WTC11 (cell line): Measurements from ENCODE around the gene AGPAT3. TPM values are rescaled to one million over a fixed set of nuclear protein-coding genes. Genes with fewer than 3 reads are reported as not detected.

Source experiments
- ATAC-seq: fragments of 200-7000 bp; cut with Tn5 transposase; 2 replicates; pipeline ENCODE4 v1.10.0; 2021; ENCODE audit warnings: mild to moderate bottlenecking, moderate library complexity
- CTCF ChIA-PET: fragments of 300-600 bp; sonication (Branson Sonifier 250); formaldehyde crosslinking; loops from one replicate; lab custom pipeline; 2021; ENCODE audit warnings: antibody characterized with exemption; lab: Charles Lee
- POLR2A ChIA-PET: fragments of 350-600 bp; sonication (Branson Sonifier 250); formaldehyde crosslinking; loops from one replicate; lab custom pipeline; 2021; ENCODE audit warnings: antibody characterized with exemption; lab: Charles Lee
- DNase-seq: peaks from one replicate; pipeline ENCODE4 v3.0.0; 2021; ENCODE audit warnings: low spot score
- H3K27ac Mint-ChIP-seq: 2 replicates; pipeline ENCODE4 v1.8.0; 2021; ENCODE audit warnings: mixed read lengths
- H3K27me3 Mint-ChIP-seq: 2 replicates; pipeline ENCODE4 v1.8.0; 2021; ENCODE audit warnings: low read depth, mild to moderate bottlenecking, moderate library complexity, mixed read lengths
- H3K36me3 Mint-ChIP-seq: 2 replicates; pipeline ENCODE4 v1.8.0; 2021; ENCODE audit warnings: mixed read lengths
- H3K4me1 Mint-ChIP-seq: 2 replicates; pipeline ENCODE4 v1.8.0; 2022; ENCODE audit warnings: mixed read lengths
- H3K4me3 Mint-ChIP-seq: 2 replicates; pipeline ENCODE4 v1.8.0; 2021; ENCODE audit warnings: mild to moderate bottlenecking, moderate library complexity, mixed read lengths
- H3K9me3 Mint-ChIP-seq: 2 replicates; pipeline ENCODE4 v1.8.0; 2021; ENCODE audit warnings: mixed read lengths
- ATF1 ChIP-seq: sonication (generic); formaldehyde crosslinking; IDR thresholded peaks from 2 replicates; pipeline ENCODE4 v1.8.1; 2023; ENCODE audit warnings: mild to moderate bottlenecking, moderate library complexity, missing genetic modification reagents
- CREB1 ChIP-seq: sonication (generic); formaldehyde crosslinking; IDR thresholded peaks from 2 replicates; pipeline ENCODE4 v1.8.0; 2023; ENCODE audit warnings: mild to moderate bottlenecking, missing genetic modification reagents
- ELF4 ChIP-seq: sonication (generic); formaldehyde crosslinking; IDR thresholded peaks from 2 replicates; pipeline ENCODE4 v1.8.1; 2022; ENCODE audit warnings: low read depth, mild to moderate bottlenecking, moderate library complexity, missing genetic modification reagents
- ETV6 ChIP-seq: sonication (generic); formaldehyde crosslinking; IDR thresholded peaks from 2 replicates; pipeline ENCODE4 v1.8.1; 2022; ENCODE audit warnings: mild to moderate bottlenecking, missing genetic modification reagents
- FOXK1 ChIP-seq: sonication (generic); formaldehyde crosslinking; IDR thresholded peaks from 2 replicates; pipeline ENCODE4 v1.8.0; 2022; ENCODE audit warnings: mild to moderate bottlenecking, moderate library complexity, missing genetic modification reagents
- GABPB1 ChIP-seq: sonication (generic); formaldehyde crosslinking; IDR thresholded peaks from 2 replicates; pipeline ENCODE4 v1.8.1; 2023; ENCODE audit warnings: mild to moderate bottlenecking, missing genetic modification reagents
- NFE2L1 ChIP-seq: sonication (generic); formaldehyde crosslinking; IDR thresholded peaks from 2 replicates; pipeline ENCODE4 v1.8.1; 2023; ENCODE audit warnings: missing genetic modification reagents
- NFYB ChIP-seq: sonication (generic); formaldehyde crosslinking; conservative IDR thresholded peaks from 2 replicates; pipeline ENCODE4 v1.8.0; 2022; ENCODE audit warnings: low read depth, missing genetic modification reagents
- NR3C1 ChIP-seq: sonication (generic); formaldehyde crosslinking; conservative IDR thresholded peaks from 2 replicates; pipeline ENCODE4 v1.8.1; 2023; ENCODE audit warnings: low read depth, mild to moderate bottlenecking, missing genetic modification reagents
- OVOL2 ChIP-seq: fragments of 250-450 bp; sonication (Bioruptor Pico); IDR thresholded peaks from 2 replicates; pipeline ENCODE4 v1.9.0; 2021; ENCODE audit warnings: mild to moderate bottlenecking, borderline replicate concordance
- PRRX2 ChIP-seq: fragments of 250-450 bp; sonication (Bioruptor Pico); IDR thresholded peaks from 2 replicates; pipeline ENCODE4 v1.8.0; 2021; ENCODE audit warnings: mild to moderate bottlenecking
- RORB ChIP-seq: fragments of 250-450 bp; sonication (Bioruptor Pico); IDR thresholded peaks from 2 replicates; pipeline ENCODE4 v1.9.0; 2021; ENCODE audit warnings: mild to moderate bottlenecking
- SMAD3 ChIP-seq: sonication (generic); formaldehyde crosslinking; IDR thresholded peaks from 2 replicates; pipeline ENCODE4 v1.8.0; 2022; ENCODE audit warnings: missing genetic modification reagents, mild to moderate bottlenecking, borderline replicate concordance
- SMAD4 ChIP-seq: sonication (generic); formaldehyde crosslinking; IDR thresholded peaks from 2 replicates; pipeline ENCODE4 v1.8.0; 2022; ENCODE audit warnings: mild to moderate bottlenecking, missing genetic modification reagents
- TEAD4 ChIP-seq: sonication (generic); formaldehyde crosslinking; IDR thresholded peaks from 2 replicates; pipeline ENCODE4 v1.8.0; 2022; ENCODE audit warnings: mild to moderate bottlenecking, missing genetic modification reagents
- ZNF121 ChIP-seq: sonication (generic); formaldehyde crosslinking; IDR thresholded peaks from 2 replicates; pipeline ENCODE4 v1.8.0; 2023; ENCODE audit warnings: missing genetic modification reagents
- ZNF232 ChIP-seq: sonication (generic); formaldehyde crosslinking; IDR thresholded peaks from 2 replicates; pipeline ENCODE4 v1.8.0; 2022; ENCODE audit warnings: mild to moderate bottlenecking, missing genetic modification reagents
- ZNF263 ChIP-seq: sonication (generic); formaldehyde crosslinking; IDR thresholded peaks from 2 replicates; pipeline ENCODE4 v1.8.1; 2022; ENCODE audit warnings: low read depth, mild to moderate bottlenecking, moderate library complexity, missing genetic modification reagents
- ZNF396 ChIP-seq: fragments of 250-450 bp; sonication (Bioruptor Pico); IDR thresholded peaks from 2 replicates; pipeline ENCODE4 v1.8.0; 2021; ENCODE audit warnings: mild to moderate bottlenecking, moderate library complexity, borderline replicate concordance
- ZNF416 ChIP-seq: fragments of 250-450 bp; sonication (Bioruptor Pico); IDR thresholded peaks from 2 replicates; pipeline ENCODE4 v1.9.0; 2021; ENCODE audit warnings: mild to moderate bottlenecking, inconsistent platforms
- total RNA-seq: library from RNA; stranded (reverse); gene quantifications from 3 replicates; pipeline ENCODE4 v1.2.3, GENCODE V29; 2021
- TF ChIP-seq, protein P1 (sequence below): sonication (generic); formaldehyde crosslinking; IDR thresholded peaks from 2 replicates; pipeline ENCODE4 v1.8.0; 2022; ENCODE audit warnings: mild to moderate bottlenecking, missing genetic modification reagents
- TF ChIP-seq, protein P2 (sequence below): fragments of 250-450 bp; sonication (Bioruptor Pico); conservative IDR thresholded peaks from 2 replicates; pipeline ENCODE4 v1.9.0; 2021; ENCODE audit warnings: mild to moderate bottlenecking
- TF ChIP-seq, protein P3 (sequence below): sonication (generic); formaldehyde crosslinking; IDR thresholded peaks from 2 replicates; pipeline ENCODE4 v1.8.0; 2022; ENCODE audit warnings: missing genetic modification reagents
- TF ChIP-seq, protein P4 (sequence below): sonication (generic); formaldehyde crosslinking; IDR thresholded peaks from 2 replicates; pipeline ENCODE4 v1.8.1; 2023; ENCODE audit warnings: mild to moderate bottlenecking, missing genetic modification reagents
- TF ChIP-seq, protein P5 (sequence below): sonication (generic); formaldehyde crosslinking; IDR thresholded peaks from 2 replicates; pipeline ENCODE4 v1.8.1; 2022; ENCODE audit warnings: low read depth, missing genetic modification reagents, borderline replicate concordance
- TF ChIP-seq, protein P6 (sequence below): sonication (generic); formaldehyde crosslinking; IDR thresholded peaks from 2 replicates; pipeline ENCODE4 v1.8.1; 2022; ENCODE audit warnings: missing genetic modification reagents, borderline replicate concordance
- TF ChIP-seq, protein P7 (sequence below): sonication (generic); formaldehyde crosslinking; IDR thresholded peaks from 2 replicates; pipeline ENCODE4 v1.8.1; 2022; ENCODE audit warnings: low read depth, mild to moderate bottlenecking, moderate library complexity, missing genetic modification reagents, borderline replicate concordance
- TF ChIP-seq, protein P8 (sequence below): sonication (generic); formaldehyde crosslinking; IDR thresholded peaks from 2 replicates; pipeline ENCODE4 v1.8.1; 2023; ENCODE audit warnings: mild to moderate bottlenecking, missing genetic modification reagents, moderate library complexity

Gene AGPAT3
- total RNA-seq, 1 experiment from 2014 or later = 5.6 TPM

DNA sequence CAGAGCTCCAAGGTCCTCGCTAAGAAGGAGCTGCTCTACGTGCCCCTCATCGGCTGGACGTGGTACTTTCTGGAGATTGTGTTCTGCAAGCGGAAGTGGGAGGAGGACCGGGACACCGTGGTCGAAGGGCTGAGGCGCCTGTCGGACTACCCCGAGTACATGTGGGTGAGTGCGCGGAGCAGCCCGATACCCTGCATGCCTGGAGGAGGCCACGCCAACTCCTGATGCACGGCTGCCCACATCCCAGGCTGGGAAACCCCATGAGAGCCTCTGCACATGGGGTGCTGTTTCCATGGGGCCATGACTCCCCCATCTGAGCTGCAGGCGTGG lies 104.1 kb downstream of the AGPAT3 start:
- no peaks in the 10 kb centered on the region for H3K9me3 Mint-ChIP-seq
- POLR2A ChIA-PET = no interaction called here

DNA sequence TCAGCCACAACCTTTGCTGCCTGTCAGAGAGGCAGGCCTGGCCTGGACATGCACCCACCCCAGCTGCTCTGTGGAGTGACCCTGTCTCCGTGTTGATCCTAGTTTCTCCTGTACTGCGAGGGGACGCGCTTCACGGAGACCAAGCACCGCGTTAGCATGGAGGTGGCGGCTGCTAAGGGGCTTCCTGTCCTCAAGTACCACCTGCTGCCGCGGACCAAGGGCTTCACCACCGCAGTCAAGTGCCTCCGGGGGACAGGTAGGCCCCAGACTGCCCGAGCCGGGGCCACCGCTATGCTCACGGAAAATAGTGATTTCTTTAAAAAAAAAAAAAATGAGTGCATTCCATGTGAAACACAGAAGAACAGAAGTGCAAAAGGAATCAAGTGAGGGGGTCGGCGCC lies 105.5 kb downstream of the AGPAT3 start:
- H3K27me3 Mint-ChIP-seq = no peaks in the 10 kb centered on the region
- H3K4me1 Mint-ChIP-seq = no peaks in the 10 kb centered on the region
- CTCF ChIA-PET = no interaction called here
- no peaks in the 10 kb centered on the region for H3K36me3 Mint-ChIP-seq
- no peak overlapping the region for H3K27ac Mint-ChIP-seq
- ATAC-seq = no peak
- no peaks in the 10 kb centered on the region for H3K9me3 Mint-ChIP-seq
- H3K4me3 Mint-ChIP-seq = no peak overlapping the region
- TF ChIP-seq ATF1 (CRISPR knock-in tag) = no peak
- TF ChIP-seq TEAD4 (CRISPR knock-in tag) = no peak
- TF ChIP-seq, protein P1, sequence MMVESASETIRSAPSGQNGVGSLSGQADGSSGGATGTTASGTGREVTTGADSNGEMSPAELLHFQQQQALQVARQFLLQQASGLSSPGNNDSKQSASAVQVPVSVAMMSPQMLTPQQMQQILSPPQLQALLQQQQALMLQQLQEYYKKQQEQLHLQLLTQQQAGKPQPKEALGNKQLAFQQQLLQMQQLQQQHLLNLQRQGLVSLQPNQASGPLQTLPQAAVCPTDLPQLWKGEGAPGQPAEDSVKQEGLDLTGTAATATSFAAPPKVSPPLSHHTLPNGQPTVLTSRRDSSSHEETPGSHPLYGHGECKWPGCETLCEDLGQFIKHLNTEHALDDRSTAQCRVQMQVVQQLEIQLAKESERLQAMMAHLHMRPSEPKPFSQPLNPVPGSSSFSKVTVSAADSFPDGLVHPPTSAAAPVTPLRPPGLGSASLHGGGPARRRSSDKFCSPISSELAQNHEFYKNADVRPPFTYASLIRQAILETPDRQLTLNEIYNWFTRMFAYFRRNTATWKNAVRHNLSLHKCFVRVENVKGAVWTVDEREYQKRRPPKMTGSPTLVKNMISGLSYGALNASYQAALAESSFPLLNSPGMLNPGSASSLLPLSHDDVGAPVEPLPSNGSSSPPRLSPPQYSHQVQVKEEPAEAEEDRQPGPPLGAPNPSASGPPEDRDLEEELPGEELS = no peak
- TF ChIP-seq ELF4 = no peak
- TF ChIP-seq, protein P2, sequence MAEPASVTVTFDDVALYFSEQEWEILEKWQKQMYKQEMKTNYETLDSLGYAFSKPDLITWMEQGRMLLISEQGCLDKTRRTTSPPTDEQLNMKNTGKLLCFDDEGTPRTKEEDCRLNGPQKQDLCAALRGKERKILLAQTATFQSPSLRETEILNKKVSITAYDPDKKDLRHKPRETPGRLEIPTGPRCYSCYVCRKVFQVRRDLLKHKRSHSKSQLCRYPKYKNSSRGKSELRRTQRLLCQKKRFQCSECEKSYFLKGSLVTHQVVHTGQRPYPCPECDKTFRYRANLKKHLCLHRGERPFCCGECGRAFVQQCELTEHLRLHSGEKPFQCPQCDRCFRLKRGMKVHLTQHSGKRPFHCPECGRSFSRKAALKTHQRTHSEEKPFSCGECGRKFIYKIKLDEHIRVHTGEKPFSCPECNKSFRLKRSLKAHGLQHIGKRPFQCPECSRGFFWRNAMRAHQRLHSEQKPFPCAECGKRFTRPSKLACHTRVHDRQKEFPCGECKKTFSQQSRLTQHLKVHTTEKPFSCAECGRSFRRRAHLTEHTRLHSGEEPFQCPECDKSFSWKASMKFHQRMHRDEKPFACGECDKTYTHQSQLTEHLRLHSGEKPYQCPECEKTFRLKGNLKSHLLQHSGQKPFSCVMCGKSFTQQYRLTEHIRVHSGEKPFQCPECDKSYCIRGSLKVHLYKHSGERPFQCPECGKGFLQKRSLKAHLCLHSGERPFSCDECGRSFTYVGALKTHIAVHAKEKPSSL (CRISPR knock-in tag) = no peak
- TF ChIP-seq, protein P3, sequence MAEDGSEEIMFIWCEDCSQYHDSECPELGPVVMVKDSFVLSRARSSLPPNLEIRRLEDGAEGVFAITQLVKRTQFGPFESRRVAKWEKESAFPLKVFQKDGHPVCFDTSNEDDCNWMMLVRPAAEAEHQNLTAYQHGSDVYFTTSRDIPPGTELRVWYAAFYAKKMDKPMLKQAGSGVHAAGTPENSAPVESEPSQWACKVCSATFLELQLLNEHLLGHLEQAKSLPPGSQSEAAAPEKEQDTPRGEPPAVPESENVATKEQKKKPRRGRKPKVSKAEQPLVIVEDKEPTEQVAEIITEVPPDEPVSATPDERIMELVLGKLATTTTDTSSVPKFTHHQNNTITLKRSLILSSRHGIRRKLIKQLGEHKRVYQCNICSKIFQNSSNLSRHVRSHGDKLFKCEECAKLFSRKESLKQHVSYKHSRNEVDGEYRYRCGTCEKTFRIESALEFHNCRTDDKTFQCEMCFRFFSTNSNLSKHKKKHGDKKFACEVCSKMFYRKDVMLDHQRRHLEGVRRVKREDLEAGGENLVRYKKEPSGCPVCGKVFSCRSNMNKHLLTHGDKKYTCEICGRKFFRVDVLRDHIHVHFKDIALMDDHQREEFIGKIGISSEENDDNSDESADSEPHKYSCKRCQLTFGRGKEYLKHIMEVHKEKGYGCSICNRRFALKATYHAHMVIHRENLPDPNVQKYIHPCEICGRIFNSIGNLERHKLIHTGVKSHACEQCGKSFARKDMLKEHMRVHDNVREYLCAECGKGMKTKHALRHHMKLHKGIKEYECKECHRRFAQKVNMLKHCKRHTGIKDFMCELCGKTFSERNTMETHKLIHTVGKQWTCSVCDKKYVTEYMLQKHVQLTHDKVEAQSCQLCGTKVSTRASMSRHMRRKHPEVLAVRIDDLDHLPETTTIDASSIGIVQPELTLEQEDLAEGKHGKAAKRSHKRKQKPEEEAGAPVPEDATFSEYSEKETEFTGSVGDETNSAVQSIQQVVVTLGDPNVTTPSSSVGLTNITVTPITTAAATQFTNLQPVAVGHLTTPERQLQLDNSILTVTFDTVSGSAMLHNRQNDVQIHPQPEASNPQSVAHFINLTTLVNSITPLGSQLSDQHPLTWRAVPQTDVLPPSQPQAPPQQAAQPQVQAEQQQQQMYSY (CRISPR knock-in tag) = no peak
- TF ChIP-seq PRRX2 (CRISPR knock-in tag) = no peak
- TF ChIP-seq, protein P4, sequence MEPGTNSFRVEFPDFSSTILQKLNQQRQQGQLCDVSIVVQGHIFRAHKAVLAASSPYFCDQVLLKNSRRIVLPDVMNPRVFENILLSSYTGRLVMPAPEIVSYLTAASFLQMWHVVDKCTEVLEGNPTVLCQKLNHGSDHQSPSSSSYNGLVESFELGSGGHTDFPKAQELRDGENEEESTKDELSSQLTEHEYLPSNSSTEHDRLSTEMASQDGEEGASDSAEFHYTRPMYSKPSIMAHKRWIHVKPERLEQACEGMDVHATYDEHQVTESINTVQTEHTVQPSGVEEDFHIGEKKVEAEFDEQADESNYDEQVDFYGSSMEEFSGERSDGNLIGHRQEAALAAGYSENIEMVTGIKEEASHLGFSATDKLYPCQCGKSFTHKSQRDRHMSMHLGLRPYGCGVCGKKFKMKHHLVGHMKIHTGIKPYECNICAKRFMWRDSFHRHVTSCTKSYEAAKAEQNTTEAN (CRISPR knock-in tag) = no peak
- TF ChIP-seq SMAD3 (CRISPR knock-in tag) = no peak
- no peak for TF ChIP-seq NFYB (CRISPR knock-in tag)
- POLR2A ChIA-PET = no interaction called here
- DNase-seq = no peak

More for the DNA sequence above, 104.1 kb downstream of the AGPAT3 start:
- Mint-ChIP-seq H3K27me3 (no peaks in the 10 kb centered on the region), H3K36me3 (no peaks in the 10 kb centered on the region), H3K4me3 (no peak overlapping the region)
- CTCF ChIA-PET = interaction anchor here (0.8 kb wide), 1 partner anchor 27 kb away, joined by 3 read pairs; no protein-coding TSS in a partner anchor
- DNase-seq = no peak
- TF ChIP-seq, protein P5, sequence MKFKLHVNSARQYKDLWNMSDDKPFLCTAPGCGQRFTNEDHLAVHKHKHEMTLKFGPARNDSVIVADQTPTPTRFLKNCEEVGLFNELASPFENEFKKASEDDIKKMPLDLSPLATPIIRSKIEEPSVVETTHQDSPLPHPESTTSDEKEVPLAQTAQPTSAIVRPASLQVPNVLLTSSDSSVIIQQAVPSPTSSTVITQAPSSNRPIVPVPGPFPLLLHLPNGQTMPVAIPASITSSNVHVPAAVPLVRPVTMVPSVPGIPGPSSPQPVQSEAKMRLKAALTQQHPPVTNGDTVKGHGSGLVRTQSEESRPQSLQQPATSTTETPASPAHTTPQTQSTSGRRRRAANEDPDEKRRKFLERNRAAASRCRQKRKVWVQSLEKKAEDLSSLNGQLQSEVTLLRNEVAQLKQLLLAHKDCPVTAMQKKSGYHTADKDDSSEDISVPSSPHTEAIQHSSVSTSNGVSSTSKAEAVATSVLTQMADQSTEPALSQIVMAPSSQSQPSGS (CRISPR knock-in tag) = no peak
- TF ChIP-seq, protein P6, sequence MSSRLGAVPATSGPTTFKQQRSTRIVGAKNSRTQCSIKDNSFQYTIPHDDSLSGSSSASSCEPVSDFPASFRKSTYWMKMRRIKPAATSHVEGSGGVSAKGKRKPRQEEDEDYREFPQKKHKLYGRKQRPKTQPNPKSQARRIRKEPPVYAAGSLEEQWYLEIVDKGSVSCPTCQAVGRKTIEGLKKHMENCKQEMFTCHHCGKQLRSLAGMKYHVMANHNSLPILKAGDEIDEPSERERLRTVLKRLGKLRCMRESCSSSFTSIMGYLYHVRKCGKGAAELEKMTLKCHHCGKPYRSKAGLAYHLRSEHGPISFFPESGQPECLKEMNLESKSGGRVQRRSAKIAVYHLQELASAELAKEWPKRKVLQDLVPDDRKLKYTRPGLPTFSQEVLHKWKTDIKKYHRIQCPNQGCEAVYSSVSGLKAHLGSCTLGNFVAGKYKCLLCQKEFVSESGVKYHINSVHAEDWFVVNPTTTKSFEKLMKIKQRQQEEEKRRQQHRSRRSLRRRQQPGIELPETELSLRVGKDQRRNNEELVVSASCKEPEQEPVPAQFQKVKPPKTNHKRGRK (CRISPR knock-in tag) = no peak
- TF ChIP-seq ZNF121 (CRISPR knock-in tag) (no peak), ETV6 (CRISPR knock-in tag) (no peak), SMAD4 (CRISPR knock-in tag) (no peak), NFE2L1 (CRISPR knock-in tag) (no peak), ZNF263 (CRISPR knock-in tag) (no peak), FOXK1 (CRISPR knock-in tag) (no peak), GABPB1 (no peak), OVOL2 (CRISPR knock-in tag) (no peak), ZNF396 (CRISPR knock-in tag) (no peak), NR3C1 (no peak), CREB1 (CRISPR knock-in tag) (no peak), ZNF232 (CRISPR knock-in tag) (no peak), RORB (no peak), ZNF416 (no peak), ELF4 (no peak)
- TF ChIP-seq, protein P7, sequence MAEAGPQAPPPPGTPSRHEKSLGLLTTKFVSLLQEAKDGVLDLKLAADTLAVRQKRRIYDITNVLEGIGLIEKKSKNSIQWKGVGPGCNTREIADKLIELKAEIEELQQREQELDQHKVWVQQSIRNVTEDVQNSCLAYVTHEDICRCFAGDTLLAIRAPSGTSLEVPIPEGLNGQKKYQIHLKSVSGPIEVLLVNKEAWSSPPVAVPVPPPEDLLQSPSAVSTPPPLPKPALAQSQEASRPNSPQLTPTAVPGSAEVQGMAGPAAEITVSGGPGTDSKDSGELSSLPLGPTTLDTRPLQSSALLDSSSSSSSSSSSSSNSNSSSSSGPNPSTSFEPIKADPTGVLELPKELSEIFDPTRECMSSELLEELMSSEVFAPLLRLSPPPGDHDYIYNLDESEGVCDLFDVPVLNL (CRISPR knock-in tag) = no peak
- TF ChIP-seq, protein P8, sequence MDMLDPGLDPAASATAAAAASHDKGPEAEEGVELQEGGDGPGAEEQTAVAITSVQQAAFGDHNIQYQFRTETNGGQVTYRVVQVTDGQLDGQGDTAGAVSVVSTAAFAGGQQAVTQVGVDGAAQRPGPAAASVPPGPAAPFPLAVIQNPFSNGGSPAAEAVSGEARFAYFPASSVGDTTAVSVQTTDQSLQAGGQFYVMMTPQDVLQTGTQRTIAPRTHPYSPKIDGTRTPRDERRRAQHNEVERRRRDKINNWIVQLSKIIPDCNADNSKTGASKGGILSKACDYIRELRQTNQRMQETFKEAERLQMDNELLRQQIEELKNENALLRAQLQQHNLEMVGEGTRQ (CRISPR knock-in tag) = no peak
- TF ChIP-seq, all 79 proteins: peak for 0
- no peak for ATAC-seq
- H3K27ac Mint-ChIP-seq = no peak overlapping the region
- no peaks in the 10 kb centered on the region for H3K4me1 Mint-ChIP-seq
